ENCODE results near the gene MED12L.

The MED12L gene

GRCh38 chr3:151306168-151306810 lies 220.8 kb downstream of the MED12L start:
- DNase-seq (ENCODE audit: extremely low spot score) = no peak
- POLR2A ChIA-PET = no interaction called here
- TF ChIP-seq CTCF (IDR thresholded peaks at IDR 0.05; ENCODE audit: control extremely low read depth, extremely low read depth, low read depth, missing control alignments) = no peak
- CTCF ChIA-PET = interaction anchor here (0.9 to 1.5 kb wide), 4 partner anchors 18 to 138 kb away, joined by 3 to 8 read pairs (median 3); no protein-coding TSS in a partner anchor

GRCh38 chr3:151307131-151307530 lies 221.7 kb downstream of the MED12L start:
- CTCF ChIA-PET = interaction anchor here (1.1 to 1.4 kb wide), 4 partner anchors 14 to 92 kb away, joined by 3 to 8 read pairs (median 4); no protein-coding TSS in a partner anchor
- TF ChIP-seq CTCF (IDR thresholded peaks at IDR 0.05; ENCODE audit: control extremely low read depth, extremely low read depth, low read depth, missing control alignments) = no peak
- POLR2A ChIA-PET = interaction anchor here (0.6 kb wide), 1 partner anchor 1176 kb away, joined by 3 read pairs; no protein-coding TSS in a partner anchor
- no peak for DNase-seq (ENCODE audit: extremely low spot score)

GRCh38 chr3:151307583-151308488 lies 222.4 kb downstream of the MED12L start:
- POLR2A ChIA-PET = no interaction called here
- no peak for TF ChIP-seq CTCF (IDR thresholded peaks at IDR 0.05; ENCODE audit: control extremely low read depth, extremely low read depth, low read depth, missing control alignments)
- CTCF ChIA-PET = interaction anchor here (1.1 to 1.4 kb wide), 4 partner anchors 13 to 91 kb away, joined by 3 to 8 read pairs (median 4); no protein-coding TSS in a partner anchor
- no peak for DNase-seq (ENCODE audit: extremely low spot score)

GRCh38 chr3:151309566-151309965 lies 224.1 kb downstream of the MED12L start:
- no peak for DNase-seq (ENCODE audit: extremely low spot score)
- CTCF ChIA-PET = interaction anchor here (1.5 to 1.8 kb wide), 3 partner anchors 9 to 14 kb away, joined by 3 to 5 read pairs (median 4); no protein-coding TSS in a partner anchor
- POLR2A ChIA-PET = no interaction called here
- TF ChIP-seq CTCF (IDR thresholded peaks at IDR 0.05; ENCODE audit: control extremely low read depth, extremely low read depth, low read depth, missing control alignments) = no peak

GRCh38 chr3:151312972-151313371 lies 227.5 kb downstream of the MED12L start:
- no peak for DNase-seq (ENCODE audit: extremely low spot score)
- ChIA-PET CTCF (interaction anchor here (0.6 to 3.3 kb wide), 7 partner anchors 9 to 1079 kb away, joined by 3 to 19 read pairs (median 3); partner anchors contain the start of gene P2RY13), POLR2A (no interaction called here)
- no peak for TF ChIP-seq CTCF (IDR thresholded peaks at IDR 0.05; ENCODE audit: control extremely low read depth, extremely low read depth, low read depth, missing control alignments)

- no peak for DNase-seq (ENCODE audit: extremely low spot score)
- ChIA-PET POLR2A (no interaction called here), CTCF (interaction anchor here (1.1 to 3.3 kb wide), 3 partner anchors 12 to 14 kb away, joined by 3 to 19 read pairs (median 7); partner anchors contain the start of gene P2RY13)
- no peak for TF ChIP-seq CTCF (IDR thresholded peaks at IDR 0.05; ENCODE audit: control extremely low read depth, extremely low read depth, low read depth, missing control alignments)
Observed at GRCh38 chr3:151314137-151314536, 228.7 kb downstream of the MED12L start.

All from GM10248 (cell line).